HG03378 (cell line): ENCODE results near the gene TPCN2.

ENCODE experiments used
- ATAC-seq: cut with Tn5 transposase; IDR thresholded peaks from one replicate; pipeline ENCODE4 v1.9.1; 2021; ENCODE audit warnings: mild to moderate bottlenecking, moderate library complexity; ENCODE audit not compliant: unreplicated experiment

The TPCN2 gene

DNA sequence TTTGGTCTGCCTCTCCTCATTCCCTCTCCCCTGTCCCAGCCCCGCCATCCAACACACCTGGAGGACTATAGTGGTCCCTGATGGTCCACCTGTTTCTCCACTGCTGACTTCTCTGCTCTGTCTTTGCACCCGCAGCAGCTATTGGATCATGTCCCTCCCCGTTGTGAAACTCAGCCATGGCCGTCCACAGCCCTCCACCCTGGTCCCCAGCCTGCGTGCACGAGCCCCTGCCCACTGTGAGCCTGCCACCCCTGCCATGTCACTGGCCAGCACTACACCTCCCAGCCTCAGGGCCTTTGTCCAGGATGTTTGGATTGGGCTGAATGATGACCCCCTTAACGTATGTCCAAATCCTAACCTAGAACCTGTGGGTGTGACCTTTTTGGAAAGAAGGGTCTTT is 59.3 kb downstream of the TPCN2 start:
- ATAC-seq, result no peak

DNA sequence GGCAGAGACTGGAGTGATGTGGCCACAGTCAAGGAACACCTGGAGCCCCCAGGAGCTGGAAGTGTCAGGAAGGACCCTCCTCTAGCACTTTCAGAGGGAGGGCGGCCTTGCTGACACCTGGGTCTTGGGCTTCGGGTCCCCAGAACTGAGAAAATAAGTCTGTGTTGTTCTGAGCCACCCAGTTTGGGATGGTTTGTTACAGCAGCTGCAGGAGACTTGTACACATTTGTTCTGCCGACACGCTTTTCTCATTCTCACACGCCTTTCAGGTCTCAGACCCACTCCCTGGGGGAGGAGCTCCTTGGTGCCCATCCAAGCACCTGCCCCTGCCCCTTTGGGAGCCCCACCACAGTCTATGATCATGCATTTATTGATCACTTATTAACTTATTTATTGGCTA is 59.8 kb downstream of the TPCN2 start:
- no peak for ATAC-seq

DNA sequence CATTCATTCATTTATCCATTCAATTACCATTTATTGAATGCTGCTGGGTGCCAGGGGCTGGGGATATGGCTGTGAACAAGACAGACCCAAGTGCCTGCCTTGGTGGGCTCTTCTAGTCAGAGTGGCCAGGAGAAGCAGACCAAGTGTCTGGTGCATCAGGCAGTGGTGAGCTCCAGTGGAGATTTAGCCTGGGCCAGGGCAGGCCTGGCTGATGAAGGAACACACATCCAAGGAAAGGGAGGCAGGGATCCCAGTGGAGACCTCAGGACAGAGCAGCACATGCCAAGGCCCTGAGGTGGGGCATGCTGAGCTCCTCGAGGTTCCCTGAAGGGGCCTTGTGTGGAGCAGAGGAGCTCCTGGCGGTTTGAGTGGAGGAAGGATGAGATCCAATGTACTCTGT is 60.4 kb downstream of the TPCN2 start:
- ATAC-seq, result no peak

DNA sequence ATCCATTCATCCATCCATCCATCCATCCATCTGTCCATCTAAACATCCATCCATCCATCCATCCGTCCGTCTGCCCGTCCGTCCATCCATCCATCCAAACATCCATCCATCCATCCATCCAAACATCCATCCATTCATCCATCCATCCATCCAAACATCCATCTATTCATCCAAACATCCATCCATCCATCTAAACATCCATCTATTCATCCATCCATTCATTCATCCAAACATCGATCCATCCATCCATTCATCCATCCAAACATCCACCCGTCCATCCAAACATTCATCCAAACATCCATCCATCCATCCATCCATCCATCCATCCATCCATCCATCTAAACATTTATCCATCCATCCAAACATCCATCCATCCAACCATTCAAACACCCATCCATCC is 61.7 kb downstream of the TPCN2 start:
- no peak for ATAC-seq

DNA sequence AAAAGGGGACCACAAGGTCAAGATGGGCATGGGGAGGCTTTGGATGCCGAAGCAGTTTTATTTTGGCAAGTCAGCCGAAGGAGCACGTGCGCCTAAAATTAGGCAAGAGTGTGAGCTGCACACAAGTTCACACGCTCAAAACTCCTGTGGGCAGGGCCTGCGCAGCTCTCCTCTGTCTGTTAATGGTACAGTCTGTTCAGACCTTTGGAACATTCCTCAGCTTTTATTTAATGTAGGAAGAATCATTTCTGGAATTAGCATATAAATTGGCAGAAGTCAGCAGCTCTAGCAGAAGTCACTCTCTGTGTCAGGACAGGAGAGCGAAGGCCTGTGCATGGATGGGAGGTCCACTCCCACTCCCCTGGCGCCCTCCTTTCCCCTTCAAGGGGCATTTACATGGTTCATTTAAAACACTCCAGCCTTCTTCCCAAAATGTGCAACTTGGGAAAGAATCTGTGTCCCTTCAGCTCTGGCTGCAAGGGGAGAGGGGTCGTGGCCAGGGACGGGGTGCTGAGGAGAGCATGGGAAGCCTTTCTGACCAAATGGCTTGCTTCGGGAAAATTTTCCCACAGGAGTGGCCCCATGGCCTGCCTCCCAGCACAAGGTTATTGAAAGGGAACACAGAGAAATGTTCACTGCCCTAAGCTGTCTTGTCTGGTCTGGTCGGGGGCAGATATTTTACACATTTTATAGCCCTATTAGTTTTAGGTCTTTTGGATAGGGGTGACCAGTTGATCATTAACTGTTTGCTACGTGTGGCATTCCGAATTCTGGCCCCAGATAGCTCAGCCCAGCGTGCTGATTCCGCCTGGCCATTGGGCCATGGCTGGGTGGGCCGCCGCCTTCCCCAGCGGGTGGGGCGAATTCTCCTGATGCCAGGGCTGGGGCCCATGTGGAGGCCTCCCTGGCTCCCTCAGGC is 63.2 kb downstream of the TPCN2 start:
- ATAC-seq, result no peak

DNA sequence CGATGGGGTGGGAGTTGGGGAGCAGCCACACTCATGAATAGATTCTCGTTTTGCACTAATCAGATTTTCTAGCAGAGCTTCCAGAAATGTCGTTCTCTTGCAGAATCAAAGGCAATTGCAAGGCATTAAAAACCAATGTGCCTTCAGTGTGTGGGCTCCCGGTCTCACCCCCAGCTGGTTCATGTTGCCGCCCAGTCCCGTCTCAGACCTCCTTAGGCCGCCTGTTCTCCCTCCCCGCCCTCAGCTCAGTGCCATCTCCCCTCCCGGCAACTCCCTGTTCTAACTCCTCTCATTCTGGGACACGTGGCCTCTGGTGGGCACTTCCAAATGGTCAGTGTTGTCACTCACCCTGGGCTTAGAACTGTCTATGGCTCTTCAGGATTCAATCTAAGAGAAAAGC is 64.5 kb downstream of the TPCN2 start:
- no peak for ATAC-seq

DNA sequence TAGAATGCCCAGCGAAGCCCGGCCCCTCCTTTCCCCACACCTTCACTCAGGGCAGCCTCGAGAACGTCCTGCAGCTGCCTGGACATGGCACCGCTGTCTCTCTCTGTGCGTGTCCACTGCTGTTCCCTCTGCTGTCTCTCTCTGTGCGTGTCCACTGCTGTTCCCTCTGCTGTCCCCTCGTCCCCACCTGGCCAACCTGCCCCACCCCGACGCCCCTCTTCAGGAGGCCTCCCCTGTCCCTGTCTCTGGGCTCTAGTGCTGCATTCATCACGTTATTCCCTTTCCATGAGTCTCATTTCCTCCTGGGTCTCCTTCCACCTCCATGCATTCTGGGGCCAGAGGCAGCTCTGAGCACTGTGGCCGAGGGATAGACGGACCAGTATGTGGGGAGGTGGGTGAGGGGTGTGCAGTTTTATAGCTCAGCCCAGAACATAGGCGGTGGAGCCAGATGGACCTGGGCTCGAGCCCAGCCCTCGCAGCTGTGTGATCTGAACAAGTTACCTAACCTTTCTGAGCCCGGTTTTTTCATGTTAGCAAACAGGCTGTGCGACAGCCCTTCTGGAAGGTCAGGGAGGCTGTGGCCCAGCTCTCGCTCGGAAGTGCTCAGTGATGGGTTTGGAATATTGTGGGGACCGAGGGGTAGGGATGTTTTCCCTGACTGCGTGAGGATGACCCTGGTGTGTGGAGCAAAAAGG is 65.1 kb downstream of the TPCN2 start:
- no peak for ATAC-seq

DNA sequence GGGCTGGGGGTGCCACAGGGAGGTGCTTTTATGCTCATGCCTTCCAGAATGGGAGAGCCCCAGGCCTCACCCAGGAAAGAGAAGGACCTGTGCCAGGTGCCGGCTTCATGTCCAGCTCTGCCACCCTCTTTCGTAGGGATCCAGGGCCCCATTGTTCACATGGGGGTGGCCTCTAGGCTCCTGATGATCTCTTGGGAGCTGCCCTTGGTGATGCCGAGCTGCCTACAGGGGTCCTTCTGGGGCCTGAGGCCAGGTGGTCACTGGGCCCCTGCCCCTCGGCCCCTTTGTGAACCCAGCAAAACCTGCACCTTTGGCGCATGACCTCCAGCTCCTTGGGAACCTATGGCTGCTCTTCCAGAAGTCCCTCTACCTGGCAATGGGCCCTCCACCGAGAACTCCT is 65.6 kb downstream of the TPCN2 start:
- no peak for ATAC-seq

DNA sequence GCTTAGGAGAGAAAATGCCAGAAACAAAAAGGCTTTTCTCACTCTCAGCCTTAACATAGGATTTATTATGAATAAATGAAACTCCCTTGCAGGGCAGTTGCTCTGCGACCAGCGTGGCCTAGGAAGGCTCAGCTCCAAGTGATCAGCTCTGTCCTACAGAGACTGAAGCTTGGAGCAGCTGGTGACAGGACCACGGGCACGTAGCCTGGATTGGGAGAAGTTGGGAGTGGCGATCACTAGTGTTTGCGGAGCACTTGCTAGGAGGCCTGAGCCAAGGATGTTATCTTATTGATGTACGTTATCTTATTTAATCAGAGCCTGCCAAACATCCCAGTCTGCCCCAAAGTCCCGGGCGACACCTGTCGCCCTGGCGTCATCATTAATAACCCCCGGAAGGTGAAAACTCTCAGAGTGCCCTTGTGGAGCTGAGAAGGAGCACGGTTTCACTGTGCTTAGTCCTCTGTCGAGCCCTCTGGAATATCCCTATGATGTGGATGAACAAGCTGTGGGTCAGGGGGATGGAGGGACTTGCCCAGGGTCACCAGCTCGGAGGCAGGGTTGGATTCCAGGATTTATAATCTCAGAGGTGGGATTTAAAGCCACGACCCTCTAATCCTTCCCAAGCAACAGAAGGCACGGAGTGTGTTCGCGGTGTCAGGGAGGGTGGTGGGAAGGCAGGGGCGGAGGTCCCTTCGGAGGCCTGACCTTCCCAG is 66.2 kb downstream of the TPCN2 start:
- no peak for ATAC-seq

DNA sequence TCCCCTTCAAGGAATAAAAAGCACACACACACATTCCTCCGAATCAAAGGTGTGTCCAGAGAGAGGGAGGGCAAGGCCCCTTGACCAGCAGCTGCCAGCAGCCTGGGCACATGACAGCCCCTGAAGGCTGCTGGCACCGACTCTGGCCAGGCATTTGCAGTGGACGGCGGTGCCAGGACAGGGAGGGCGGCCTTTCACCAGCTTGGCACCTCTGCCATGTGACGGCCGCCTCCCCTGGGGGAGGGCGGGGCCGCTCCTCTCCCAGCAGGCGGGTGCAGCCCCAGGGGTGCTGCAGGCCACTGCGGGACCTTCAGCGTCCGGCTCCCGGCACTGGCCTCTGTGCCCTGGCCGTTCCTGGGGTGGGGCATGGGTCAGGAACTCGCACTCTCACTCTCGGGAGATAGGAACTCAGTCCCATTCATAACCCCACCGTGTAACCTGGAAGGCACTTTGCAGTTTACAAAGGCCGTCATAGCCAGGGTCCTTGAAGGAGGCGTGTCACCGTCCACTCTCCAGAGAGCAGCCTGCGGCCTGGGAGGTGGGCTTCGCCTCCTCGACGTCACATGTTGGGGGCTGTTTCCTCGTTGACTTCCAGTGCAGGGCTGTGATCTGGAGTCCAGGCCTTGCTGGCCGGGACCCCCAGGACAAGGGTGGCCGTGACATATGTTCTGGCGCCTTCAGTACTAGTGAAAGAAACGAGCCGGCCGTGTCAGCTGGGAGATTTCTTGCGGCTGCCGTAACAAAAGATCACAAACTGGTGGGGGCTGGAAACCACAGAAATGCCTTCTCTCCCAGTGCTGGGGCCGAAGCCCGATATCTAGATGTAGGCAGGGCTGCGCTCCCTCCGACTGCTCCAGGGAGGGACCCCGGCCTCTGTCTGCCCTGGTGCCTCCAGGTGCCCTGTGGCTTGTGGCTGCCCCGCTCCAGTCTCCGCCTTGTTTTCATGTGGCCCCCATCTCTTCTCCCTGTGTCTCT is 67.1 kb downstream of the TPCN2 start:
- ATAC-seq, result no peak

DNA sequence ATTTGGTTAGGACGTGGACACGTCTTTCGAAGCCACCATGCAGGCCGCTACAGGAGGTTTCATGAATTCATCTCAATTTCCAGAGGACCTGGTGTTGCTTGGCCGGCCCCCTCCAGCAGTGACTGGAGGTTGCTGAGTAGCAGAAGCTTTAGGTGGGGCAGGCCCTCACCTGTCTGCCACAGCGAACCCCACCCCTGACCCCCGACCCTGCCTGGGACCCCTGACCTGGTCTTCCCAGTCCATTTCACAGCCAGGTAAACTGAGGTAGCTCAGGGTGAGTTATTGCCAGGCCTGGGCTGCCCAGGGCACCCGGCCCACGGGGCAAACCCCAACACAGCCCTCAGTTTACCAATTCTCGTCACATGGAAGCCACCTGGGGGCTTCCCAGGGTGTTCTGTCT is 67.9 kb downstream of the TPCN2 start:
- ATAC-seq, result no peak

DNA sequence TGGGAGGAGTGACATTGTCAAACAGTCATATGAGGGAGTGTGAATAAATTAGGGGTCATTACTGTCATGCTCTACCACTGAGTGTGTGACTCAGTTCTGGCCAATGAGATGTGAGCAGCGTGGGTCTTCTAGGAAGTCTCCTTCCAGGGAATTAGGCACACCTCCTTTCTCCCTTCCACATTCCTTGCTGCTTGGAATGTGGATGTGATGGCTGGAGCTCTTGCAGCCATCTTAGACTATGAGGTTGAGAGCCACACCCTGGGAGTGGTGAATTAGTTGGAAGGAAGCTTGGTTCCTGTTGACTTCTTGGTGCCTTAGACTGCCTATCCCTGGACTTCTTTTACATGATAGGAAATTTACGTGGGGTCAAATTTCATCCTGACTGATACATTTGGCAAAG is 70.5 kb downstream of the TPCN2 start:
- ATAC-seq, result no peak

DNA sequence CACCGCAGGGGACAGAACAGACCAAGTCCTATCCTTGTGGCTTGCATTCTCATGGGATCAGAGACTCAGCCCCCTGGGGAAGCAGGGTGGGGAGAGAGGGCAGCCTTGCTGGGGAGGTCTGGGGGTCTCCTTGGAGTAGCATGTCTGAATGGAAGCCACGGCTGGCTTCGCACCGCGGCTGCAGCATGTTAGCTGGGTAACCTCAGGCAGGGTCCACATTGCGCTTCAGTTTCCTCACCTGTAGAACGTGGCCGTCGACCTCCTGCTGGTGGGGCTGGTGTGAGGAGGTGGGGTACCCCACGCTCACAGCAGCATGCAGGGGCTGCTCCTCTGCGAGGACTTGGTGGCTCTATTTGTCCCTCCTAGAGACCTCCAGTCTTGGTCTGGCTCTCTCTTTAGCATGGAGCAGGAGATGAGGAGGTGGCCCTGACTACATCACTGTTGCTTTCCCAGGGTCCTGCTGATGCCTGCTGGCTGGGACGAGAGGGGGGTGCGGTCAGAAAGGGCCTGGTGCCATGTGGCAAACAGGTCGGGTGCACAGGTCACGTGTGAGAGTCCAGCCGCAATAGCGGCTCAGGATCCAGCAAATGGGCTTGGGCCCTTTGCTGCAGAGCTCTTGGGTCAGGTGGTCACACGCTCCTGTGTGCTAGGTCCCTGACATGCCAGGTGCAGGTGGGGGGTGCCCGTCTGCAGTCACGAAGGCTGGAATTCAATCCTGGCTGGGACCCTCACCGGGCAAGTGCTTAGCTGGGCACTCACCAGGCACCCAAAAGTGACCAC is 71.6 kb downstream of the TPCN2 start:
- ATAC-seq, result no peak

DNA sequence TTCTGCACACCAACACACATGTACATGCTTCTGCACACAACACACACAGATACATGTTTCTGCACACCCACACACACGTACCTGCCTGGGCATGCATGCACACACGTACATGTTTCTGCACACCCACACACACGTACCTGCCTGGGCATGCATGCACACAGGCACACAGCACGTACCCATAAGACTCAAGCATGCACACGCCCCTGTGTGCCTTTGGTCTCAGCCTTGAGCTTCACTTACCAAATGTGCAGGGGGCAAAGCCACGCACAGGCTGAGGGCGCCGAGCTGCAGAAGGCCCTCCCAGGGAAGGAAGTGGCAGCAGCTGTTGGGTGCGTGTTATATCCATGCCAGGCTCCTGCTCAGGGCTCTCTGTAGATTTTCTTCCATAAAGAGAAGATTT is 72.3 kb downstream of the TPCN2 start:
- ATAC-seq, result no peak

DNA sequence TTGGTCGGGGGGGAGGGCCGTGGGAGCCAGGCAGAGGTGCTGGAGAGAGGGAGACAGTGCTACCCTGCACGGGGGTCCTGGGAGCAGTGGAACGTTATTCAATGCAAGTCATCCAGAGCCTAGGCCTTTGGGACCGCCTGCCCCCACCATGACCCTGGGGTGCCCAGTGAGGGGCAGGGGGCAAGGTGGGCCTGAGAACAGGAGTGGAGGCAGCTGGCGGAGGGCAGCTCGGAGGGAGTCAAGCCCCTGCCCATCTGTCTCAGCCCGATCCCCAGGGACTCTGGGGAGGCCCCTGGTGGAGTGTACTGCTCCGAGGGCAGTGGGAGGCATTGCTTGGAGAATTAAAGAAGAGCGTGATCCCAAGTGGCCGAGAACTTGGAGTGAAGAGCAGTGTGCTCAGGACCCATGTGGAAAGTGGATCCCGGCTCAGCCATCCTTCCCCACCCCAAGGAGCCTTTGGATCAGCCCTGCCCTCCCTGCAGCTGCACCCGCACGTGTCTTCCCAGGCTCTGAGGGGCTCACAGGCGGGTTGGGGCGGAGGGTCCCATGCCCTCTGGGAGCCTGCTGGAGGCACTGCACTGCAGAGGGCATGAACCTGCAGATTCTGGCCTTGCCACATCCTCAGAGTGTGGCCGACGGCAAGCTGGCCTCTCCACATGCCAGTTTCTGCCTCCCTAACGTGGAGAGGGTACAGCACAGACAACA is 73.0 kb downstream of the TPCN2 start:
- no peak for ATAC-seq

DNA sequence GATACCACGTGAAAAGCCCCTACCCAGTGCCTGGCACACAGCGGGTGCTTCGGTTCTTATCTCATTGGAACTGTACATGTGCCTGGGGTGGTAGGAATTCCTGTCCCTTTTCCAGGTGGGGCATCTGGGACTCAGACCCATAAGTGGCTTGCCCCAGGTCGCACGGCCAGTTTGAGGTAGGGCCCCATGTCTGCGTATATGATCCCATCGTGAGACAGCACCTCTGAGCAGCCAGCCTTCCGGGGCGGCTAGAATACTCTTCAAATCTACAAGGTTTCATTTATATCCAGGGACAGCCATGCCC is 73.5 kb downstream of the TPCN2 start:
- no peak for ATAC-seq

DNA sequence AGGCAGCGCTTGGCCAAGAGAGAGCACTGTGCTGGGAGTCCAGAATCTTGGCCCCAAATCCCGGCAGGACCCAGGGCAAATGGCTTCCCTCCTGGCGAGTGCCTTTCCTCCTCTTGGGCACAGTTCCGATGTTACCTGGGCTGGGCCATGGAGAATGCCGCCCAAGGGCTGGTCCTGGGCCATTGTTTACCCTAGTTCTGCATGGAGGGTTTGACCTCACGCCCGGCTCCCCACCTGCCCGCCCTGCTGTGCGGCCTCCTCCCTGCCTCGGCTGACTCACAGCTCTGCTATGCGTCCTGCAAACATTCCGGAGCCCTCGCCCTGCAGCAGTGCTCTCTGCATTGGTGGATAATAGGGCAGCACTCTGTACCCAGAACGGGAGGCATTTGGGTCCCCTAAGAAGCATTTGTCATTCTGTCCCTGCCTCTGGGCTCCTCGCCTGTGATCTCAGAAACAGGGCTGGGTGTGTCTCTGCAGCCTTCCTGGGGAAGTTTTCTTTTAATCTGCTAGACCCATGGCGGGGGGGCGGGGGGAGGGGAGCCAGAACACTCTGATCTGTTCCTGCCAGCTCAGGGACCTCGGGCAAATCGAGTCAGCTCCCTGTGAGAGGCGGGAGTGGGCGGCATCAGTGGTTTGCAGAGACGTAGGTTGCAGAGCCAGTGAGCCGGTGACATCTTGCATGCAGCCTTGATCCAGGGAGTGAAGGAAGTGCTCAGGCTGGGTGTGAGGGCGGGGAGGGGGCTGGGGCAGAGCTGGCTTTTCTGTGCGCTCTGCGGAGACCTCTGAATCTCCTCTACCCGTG is 74.1 kb downstream of the TPCN2 start:
- ATAC-seq, result no peak
